NT2/D1 (cell line): ENCODE results near the gene SDHAF1.

ENCODE experiments used
- SUZ12 ChIP-seq: IDR thresholded peaks from 2 replicates; pipeline ENCODE4 v1.6.1; 2011; ENCODE audit not compliant: insufficient read length, insufficient read depth; ENCODE audit errors: extremely low read depth
- ZNF274 ChIP-seq: IDR thresholded peaks from 2 replicates; pipeline ENCODE4 v1.6.1; 2011; ENCODE audit warnings: mild to moderate bottlenecking, low read depth, low read length

GRCh38 chr19:36006955-36007354, 12.0 kb downstream of the SDHAF1 start:
- TF ChIP-seq ZNF274 (no peak), SUZ12 (no peak)
